NCI-H1105 (cell line): Measurements from ENCODE around the gene C10orf90.
"Not testable (repeated sequence)": the region's sequence is repeated elsewhere in the genome, so short reads cannot be mapped to it uniquely, and the experiment has no call there.

Experiments used
- DNase-seq: peaks from one replicate; lab custom pipeline; 2025; lab: John Stamatoyannopoulos, UW

Gene C10orf90

DNA sequence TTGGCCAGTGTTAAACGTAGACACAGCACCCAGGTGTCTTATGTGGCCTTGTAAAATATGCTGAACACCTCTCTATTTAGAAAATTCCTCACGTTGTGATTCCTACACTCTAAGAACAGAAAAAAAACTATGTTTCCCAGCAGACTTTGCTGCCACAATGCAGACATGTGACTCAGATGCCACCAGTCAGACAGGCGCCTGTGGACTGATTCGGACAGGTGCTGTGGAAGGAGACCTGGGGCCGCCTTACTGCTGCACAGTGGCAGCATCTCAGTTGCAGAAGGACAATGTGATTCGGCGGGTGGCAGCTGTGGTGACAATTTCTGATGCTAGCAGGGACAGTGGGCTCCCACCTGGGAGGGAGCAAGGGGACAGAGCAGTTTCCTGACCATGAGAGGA is 88.8 kb downstream of the C10orf90 start:
- no peak for DNase-seq

DNA sequence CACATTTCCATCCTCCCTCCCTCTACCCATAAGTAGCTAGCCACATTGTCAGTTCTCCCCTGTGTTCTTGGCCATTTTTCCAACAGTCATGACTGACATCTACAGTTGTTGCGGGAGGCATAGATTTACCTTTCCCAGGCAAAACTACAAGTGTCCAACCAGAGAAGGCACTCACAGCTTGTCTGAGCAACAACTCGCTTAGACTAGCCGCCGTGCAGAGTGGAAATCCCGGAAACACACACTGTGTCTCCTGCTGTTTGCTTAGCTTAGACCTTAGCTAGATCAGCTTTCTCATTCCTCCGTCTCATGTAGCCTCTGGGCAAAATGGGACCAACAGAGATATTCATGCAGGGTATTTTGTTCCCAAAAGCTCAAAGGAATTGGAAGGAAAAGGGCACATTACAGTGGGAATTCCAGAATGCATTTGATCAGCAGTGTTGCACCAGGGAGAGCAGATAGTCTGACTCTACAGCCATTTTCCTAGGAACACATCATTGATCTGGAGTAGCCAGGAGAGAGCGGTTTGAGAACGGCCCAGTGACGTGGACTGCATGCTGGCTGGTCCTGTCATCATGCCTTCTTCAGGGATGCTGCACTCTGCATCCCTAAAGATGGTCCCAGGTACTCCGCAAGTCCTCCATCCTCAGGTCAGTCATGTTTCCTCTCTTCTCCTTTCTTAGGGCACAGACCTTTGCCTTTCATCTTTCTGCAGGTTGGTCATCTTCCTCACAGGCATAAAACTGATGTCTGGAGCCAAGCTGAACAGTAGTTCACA is 89.4 kb downstream of the C10orf90 start:
- DNase-seq: no peak

DNA sequence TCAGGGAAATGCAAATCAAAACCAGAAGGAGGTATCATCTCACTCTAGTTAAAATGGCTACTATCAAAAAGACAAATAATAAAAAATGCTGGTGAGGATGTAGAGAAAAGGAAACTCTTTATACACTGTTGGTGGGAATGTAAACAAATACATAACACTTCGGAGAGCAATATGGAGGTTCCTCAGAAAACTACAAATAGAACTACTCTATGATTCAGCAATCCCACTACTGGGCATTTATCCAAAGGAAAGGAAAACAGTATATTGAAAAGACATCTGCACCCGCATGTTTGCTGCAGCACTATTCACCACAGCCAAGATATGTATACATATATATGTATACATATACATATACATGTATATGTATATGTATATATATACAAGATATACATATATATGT is 94.2 kb downstream of the C10orf90 start:
- DNase-seq: no peak

DNA sequence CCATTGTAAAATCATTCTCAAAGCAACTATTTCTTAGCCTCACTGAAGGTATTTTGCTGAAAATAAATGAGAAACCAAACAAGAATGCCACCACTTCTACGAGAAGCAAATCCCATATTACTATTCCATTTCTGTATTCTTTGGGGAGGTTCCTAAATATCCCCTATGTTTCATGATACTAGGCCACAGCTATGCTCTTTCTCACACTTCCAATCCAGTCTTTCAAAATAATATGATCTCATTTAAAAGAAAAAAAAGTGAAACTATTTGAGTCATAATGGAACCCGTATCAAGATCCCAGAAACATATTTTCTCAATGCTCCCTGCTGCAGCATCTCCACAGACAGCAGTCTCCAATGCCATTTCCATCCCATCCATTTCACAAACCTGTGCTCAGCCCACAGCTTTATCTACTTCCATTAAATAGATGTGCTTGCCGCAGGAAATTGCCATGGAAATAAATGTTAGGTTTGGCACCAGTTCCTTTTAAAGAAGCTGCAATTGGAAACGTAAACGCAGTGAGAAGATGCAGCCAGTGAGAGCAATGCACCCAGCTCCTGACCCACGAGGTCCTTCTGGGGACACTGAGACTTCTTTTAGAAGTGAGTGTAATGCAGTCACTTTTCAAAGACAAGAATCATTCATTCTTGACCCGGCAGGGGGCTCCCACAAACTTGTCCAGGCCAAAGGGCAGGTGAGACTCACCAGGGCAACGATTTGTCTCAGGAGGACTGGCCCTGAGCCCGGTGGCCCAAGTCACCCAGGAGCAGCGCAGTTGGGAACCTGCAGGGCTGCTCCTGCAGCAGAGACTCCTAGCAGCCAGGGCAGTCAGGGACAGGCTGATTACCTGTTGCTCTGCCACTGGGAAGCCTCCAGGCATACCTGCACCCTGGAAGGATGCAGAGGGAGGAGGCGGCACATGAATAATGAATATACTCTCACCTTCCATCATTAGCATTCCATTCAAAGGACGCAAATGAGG is 99.6 kb downstream of the C10orf90 start:
- DNase-seq: no peak

DNA sequence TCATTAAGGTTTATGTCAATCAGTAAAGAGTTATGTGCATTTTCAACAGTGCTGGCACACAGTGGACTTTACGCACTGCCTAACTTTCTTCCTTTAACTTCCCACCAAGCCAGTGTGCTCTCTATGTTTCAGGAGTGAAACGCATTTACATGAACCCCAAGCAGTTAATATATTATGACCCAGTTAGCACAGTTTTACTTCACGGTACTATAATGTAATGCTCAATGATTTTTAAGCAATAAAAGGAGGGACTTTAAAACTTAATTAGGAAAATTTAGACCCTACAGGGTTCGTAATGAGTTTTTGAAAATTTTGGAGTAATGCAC is 100.3 kb downstream of the C10orf90 start:
- no peak for DNase-seq

DNA sequence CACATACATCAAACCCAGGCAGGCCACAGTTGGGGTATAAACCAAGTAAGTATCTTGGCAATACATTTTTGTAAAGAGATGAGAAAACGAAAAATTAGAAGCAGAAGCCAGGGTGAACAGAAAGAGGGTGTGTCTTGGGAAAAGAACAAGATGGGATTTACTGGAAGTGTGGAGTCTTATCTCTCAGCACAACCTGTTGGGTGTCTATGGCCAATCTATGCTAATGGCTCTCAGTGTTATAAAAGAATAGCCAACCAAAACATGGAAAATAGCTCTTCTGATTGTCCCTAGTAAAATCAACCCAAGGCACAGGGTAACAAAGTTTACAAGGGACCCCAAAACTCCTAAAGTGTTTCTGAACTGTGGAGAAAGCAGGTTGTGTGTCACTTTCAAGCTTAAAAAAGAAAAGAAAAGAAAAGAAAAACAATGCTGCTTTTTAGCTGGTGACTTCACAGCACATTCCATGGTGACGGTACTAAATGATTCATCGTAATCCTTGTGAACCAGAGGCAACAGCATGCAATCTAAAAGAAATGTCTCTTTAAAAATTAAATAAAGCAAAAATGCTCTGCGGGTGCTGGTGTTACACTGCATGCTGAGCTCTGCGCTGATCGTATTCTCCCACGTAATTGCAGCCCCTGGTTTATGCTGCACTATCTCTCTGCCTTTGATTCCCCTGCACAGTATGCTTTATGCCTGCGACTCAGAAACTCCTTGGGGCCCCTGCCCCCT is 100.8 kb downstream of the C10orf90 start:
- no peak for DNase-seq

DNA sequence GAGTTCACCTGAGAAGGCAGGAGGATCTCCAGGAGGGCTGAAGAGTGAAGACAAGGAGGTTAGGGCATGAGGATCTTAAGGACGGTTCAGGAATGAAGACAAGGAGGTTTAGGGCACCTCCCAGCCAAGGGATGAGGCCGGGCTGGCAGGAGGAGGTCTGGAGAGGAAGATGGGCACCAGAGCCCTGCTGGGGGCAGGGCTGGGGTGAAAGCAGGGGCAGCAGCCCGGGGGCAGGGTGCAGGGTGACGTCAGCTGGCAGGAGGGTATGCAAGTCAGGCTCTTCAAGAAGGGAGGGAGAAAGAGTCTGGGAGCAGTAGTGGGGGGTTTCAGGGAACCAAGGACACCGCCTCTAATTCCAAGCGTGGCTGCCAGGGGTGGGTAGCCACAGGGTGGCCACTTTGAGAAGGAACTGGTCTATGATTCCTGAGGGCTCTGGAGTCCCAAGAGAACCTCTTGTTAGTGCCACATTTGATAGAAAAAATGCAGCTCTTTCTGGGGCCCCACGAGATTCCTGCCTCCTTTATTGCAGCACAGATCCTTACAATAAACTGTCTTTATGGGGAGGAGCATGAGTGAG is 101.6 kb downstream of the C10orf90 start:
- DNase-seq: no peak

DNA sequence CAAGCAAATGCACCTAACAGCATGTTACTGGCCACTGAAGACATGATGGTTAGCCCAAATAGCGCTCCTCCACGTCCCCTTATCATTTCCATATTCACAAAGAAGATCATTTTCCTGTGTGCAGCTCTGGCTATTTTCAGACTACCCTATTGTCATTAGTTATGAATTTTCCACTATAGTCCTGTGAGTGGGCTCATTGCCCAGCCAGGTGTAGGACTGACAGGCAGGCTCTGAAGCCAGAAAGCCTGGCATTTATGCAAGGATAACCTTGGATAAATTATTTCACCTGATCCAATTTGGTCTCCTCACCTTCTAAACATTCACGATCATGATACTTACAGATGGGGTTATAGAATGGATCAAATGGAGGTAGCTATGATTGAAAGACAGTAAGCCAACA is 104.6 kb downstream of the C10orf90 start:
- no peak for DNase-seq

DNA sequence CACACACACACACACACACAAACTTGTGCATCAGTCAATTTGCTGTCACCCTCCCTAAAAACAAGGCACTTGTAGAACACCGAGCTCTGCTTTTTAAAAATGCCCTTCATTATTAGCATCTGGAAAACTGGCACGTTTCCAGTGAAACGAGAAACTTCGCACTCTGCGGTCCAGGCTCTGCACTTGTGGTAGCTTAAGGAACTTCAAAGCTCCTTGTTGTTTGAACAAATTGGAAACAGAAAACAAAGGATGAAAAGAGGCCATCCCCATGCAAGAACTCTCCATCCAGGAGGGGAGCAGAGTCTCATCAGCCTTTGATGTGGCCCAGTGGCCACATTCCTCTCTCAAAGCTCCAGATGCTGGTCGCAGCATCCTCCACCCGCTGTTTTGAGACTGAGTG is 105.1 kb downstream of the C10orf90 start:
- no peak for DNase-seq

DNA sequence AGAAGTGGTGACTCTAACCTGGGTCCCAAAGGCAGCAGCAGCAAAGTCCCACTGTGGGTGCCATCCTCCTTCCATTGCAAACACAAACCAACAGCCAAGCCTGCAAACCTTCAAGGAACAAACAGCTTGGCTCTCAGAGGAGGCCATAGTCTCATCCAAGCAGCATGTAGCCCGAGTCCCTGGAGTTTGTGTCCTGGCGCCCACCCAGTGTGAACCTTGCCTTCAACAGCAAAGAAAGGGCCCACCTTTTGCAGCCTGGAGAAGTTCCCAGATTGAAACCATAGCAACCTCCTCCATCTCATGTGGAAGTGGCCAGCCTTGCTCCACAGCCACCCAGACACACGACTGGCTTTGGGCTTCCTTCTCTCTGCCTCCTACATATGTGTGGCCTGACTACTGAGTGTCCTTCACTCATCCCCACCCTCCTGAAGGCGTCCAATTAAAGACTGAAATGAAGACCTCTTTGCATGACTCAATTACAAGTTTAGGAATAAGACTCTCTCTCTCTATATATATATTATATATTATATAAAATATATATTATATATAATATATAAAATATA is 106.1 kb downstream of the C10orf90 start:
- no peak for DNase-seq

DNA sequence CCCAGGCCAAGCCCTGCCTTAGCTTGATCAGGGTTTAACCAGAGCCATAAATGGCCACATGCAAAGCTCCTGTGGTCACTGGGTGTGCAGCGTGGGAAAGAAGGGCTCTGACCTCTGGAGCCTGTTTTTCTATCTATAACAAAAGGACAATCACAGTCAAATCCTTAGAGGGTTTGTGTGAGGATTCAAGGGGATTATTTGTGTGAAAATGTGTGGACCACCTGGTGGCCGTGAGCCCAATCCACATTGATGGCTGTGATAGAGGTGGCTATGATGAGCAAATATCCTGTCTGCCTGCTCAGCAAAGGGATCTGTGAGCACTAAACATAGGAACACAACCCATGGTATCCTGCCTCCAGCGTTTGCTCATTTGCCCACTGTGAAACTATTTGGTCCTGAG is 107.1 kb downstream of the C10orf90 start:
- no peak for DNase-seq

DNA sequence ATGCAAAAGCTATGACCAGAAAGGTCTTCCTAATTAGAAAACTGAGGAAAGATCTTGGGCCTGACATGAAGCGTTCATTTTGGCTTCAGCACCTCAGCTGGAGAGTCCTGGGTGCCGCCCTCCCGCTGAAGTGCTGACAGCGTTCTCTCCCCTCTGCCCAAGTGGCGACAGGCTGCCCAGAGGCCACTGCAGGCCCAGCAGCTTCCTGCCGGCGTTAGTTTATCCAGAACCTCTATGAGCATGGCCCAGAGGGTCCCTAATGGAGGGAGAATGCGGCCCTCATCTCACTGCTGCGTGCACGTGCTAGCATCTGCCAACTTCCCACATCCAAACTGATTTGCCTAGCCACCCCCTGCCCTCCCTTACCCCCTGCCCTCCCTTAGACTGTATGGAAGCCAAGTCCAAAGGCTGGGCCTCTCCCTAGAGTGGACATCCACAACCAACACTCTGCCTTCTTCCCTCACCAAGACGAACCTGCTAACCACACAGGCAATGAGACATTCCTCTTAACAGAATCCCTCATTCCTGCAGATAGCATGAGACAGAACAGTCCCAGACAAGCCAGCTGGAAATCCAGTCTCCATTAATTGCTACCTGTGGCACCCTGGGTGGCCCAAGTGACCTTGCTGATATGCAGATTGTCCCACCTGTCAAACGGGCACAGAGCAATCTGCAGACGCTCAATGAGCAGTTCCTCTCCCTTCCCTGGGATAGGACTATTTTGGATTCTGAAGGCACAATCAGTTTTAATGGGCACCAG is 108.4 kb downstream of the C10orf90 start:
- no peak for DNase-seq

DNA sequence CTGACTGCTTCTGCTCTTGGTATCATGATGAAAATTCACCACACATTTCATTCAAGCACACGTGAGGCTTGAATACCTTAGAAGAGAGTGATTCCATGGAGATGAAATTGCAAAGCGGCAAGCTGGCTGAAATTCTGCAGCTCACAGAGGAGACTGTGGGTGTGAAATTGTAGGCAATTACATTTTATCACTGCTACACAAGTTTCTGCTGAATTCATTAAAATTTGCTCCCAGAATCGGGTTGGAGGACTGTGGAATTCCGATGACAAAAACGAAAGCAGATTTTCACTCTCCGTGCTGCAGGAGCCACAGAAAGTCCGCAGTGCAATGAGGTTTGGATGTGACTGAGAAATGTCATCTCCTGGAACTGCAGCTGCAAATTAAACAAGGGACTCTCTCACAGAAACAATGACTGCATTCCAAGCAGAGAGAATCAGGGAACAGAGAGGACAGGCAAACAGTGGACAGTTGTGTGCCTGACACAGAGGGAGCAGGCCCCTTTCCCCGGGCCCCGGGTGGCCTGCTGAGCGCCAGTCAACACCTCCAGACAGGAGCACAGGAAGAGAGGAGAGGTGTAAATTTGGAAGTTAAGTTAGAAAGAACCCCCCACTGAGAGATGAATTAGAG is 109.1 kb downstream of the C10orf90 start:
- no peak for DNase-seq

DNA sequence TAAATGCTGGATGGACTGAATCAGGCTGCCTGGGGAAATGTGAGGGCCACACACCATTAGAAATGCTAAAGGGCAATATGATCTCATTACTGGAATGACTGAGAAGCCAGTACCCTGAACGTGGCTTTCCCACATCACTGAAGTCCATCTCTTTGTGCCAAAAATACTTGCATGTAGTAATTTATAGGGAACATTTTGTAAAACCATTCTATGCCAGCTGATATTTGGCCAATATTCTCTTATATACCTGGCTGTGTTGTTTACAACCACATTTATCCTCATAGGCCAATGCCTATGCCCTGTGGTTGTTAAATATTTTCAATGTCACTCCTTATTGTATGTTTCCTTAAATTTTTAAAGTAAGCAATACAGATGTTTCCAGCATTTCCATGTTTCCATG is 111.6 kb downstream of the C10orf90 start:
- DNase-seq: no peak

DNA sequence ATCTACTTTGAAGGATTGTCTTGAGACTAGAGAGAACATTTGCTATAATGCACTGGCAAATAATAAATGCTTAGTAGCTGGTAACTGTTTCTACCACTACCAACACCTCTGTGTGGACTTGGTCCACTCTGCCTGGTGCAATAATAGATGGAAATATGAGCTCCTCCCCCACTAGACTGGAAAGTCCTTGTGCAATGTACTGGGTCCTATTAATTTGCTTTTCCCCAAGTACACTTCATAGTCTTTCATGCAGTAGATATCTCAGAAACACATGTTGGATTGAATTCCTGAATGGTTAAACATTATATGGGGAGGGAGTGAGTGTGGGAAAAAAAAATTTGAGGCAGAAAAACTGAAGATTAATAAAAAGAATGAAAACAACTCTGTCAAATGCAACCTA is 119.3 kb downstream of the C10orf90 start:
- no peak for DNase-seq

DNA sequence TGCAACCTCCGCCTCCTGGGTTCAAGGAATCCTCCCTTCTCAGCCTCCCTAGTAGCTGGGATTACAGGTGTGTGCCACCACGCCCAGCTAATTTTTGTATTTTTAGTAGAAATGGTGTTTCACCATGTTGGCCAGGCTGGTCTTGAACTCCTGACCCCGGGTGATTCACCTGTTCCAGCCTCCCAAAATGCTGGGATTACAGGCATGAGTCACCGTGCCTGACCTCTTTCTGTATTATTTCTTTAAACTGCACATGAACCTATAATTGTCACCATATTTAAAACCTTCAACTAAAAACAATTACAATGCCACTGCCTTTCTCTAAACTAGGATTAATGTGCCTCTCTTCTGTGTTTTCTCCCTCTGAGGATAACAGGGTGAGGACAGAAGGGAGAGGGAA is 119.9 kb downstream of the C10orf90 start:
- DNase-seq: not testable (repeated sequence)

DNA sequence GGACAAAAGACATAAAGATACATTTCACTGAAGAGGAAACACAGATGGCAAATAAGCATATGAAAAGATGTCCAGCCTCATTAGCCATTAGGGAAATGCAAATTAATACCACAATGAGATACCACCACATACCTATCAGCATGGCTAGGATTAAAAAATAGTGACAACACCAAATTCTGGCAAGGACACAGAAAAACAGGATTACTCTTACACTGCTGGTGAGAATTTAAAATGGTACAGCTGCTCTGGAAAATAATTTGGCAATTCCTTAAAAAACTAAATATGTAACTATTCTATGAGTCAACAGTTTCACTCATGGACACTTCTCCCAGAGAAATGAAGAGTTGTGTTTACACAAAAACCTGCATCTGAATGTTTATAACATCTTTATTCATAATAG is 121.1 kb downstream of the C10orf90 start:
- no peak for DNase-seq

DNA sequence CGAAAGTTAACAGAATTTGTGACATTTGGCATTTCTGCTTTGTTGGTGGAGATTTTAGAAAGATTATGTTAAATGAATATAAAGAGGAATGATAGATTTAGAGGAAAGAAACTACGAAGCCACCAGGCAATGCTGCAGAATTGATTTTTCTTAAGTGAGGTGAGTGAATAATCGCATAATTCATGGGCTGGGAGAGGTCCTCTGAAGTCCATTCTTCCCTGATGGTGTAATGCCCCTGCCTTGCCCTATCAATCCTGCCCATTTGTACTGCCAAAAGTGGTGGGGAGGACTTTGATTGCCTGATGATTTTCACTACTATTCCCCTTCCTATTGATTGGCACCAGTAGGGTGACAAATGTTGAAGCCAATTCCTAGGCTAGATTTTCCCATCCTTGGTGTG is 125.9 kb downstream of the C10orf90 start:
- no peak for DNase-seq

DNA sequence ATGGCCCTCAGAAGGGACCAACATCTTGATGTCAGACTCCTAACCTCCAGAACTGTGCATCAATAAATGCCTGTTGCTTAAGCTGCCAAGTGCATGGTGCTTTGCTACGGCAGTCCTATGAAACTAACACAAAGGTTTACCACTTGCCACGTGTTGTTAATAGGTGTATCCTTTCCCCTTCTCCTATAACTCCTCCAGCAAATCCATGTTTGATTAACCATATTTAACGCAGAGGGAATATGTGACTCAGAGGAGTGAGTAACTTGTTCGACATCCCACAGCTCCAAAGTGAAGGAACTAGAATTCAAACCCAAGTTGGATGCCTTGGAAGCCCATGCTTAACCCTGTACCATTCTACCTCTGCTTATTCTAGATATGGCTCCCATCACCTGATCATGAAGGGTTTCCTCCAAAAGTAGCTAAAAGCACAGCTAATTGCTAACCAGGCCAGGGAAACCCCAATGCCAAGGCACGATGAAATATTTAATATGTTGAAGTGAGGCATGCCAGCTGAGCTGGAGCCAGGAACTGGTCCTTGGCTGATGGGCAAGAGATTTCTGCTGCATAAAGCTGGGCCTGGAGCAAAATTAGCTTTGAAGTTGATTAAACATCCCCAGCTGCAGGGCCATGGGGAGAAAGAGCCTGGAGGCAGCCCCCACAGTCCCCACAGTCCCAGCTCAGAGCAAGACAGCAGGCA is 131.9 kb downstream of the C10orf90 start:
- no peak for DNase-seq

DNA sequence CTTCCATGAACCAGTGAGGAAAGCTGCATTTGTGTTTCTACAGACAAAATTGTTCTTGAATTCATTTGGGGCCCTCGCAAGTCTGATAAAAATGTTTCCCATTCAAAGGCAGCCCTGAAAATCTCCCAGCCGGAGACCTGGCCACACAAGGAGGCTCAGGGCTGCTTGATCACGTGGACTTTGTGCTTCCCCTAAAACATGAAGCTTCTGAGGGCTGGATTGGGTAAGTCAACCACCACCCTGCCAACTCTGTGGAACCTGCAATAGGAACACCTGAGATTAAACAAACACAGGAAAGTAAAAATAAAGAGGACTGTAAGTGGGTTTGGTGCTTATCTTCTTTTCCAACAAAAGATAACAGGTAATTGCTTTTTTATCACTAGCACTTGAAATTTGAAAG is 133.8 kb downstream of the C10orf90 start:
- DNase-seq: no peak
